GM19463 (cell line): Measurements from ENCODE around the gene RDH8.

Source experiments
- ATAC-seq: cut with Tn5 transposase; IDR thresholded peaks from one replicate; pipeline ENCODE4 v1.9.1; 2021; ENCODE audit warnings: mild to moderate bottlenecking, moderate library complexity; ENCODE audit not compliant: unreplicated experiment

RDH8 gene, protein sequence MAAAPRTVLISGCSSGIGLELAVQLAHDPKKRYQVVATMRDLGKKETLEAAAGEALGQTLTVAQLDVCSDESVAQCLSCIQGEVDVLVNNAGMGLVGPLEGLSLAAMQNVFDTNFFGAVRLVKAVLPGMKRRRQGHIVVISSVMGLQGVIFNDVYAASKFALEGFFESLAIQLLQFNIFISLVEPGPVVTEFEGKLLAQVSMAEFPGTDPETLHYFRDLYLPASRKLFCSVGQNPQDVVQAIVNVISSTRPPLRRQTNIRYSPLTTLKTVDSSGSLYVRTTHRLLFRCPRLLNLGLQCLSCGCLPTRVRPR

DNA sequence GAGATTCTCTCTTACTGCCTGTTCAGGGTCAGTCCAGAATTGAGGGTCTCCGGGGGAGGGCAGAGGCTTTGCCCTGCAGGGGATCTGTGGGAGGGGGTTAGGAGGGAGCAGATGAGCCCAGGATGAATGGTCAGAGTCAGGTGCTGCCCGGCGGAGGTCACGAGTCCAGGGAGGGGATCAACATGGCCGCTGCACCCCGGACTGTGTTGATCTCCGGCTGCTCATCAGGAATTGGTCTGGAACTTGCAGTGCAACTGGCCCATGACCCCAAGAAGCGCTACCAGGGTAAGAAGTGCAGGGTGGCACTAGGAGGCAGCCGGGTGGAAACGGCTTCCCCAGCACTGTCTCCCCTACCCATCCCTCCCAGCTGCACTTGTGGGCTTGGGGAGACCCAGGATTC, at the start of gene RDH8:
Gene RDH8, plus strand, starts transcription at position 168 of the 400 bp plus-strand sequence. Its CDS starts 15 bp downstream, at position 183.
- no peak for ATAC-seq

DNA sequence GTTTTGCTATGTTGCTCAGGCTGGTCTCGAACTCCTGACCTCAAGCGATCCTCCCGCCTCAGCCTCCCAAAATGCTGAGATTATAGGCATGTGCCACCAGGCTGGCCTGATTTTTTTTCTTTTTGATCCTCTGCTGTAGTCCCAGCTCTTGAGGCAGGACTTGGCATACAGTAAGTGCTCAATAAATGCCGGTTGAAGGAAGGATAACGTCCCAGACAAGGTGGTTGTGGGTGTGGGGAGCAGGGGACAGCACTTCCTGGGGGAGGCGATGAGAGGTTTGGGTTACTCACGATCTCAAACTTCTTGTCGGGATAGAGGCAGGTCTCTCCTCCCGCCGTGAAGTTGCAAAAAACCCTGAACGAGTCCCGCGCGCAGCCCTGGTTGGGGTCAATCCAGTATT, 47.3 kb upstream of the RDH8 start:
- ATAC-seq, result no peak

DNA sequence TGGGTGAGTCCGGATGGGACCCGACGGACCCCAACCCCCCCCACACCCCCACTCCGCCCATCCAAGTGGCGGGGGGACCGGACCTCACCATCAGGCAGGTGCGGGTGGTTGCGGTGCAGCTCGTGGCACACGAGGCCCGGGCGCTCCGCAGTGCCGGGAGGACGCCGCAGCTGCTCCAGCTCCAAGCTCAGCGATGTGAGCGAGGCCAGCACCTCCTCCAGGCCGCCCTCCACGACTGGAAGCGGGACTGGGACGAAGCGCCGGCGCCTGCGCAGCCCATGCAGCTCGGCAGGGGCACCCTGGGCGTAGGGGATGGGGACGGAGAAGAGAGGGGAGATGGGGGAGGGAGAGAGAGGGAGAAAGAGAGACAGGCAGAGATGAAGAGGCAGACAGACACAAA, 46.8 kb upstream of the RDH8 start:
- ATAC-seq, result no peak

DNA sequence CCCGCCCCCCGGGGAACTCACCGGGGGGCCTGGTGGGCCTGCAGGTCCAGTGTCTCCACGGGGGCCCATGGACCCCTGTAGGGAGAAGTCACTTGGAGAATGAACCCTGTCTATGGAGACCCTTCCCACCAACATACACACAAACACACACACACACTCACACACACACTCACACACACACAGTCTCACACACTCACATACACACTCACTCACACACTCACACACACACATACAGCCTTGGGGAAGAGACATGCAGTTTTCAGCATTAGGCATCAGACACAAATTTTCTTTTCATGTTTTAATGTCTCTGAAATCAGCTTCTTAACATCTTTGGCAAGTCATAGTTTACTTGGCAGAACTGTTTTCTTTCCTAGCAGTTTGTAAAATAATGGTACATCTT, 46.0 kb upstream of the RDH8 start:
- ATAC-seq, result no peak

DNA sequence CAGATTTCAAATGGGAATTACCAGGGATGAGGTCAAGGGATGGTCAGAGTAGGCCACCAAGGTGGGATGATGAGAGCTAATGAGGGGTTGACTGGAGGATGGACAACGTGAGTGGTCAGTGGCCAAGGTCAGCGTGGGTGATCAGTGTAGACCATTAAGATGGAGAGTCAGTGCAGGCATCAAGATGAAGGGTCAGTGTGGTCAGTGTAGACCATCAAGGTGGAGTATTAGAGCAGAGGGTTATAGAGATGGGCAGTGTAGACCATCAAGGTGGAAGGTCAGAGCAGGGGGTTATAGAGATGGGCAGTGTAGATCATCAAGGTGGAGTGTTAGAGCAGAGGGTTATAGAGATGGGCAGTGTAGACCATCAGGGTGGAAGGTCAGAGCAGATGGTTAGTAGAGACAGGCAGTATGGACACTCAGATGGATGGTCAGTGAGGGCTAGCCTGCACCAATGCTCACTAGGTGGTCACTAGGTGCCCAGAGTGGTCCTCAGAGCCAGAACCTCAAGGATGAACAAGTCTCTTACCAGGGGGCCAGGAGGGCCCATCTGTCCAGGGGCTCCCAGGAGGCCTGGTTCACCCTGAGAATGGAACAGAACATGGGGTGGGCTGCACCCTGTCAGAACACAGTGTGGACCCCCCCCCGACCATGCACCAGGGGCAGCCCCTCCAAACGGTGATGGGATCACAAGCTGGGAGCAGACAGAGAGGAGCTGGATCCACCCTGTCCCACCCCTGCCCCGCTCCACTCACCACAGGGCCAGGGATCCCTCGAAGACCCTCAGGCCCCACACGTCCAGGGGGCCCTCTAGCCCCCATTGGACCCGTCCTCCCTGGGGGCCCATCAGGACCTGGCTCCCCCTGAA, 44.2 kb upstream of the RDH8 start:
- ATAC-seq, result no peak

DNA sequence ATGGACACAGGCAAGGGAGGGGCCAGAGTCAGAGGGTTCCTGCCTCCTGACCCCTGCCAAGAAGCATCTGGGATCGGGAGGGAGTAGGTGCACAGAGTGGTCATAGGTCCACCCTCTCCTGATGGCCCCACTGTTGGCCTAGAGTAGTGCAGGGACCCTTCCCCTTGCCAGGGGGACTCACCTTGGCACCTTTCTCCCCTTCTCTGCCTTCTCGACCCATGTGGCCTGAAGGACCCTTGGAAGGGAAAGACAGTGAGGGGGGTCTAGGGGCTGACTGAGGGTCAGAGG, 43.7 kb upstream of the RDH8 start:
- no peak for ATAC-seq

DNA sequence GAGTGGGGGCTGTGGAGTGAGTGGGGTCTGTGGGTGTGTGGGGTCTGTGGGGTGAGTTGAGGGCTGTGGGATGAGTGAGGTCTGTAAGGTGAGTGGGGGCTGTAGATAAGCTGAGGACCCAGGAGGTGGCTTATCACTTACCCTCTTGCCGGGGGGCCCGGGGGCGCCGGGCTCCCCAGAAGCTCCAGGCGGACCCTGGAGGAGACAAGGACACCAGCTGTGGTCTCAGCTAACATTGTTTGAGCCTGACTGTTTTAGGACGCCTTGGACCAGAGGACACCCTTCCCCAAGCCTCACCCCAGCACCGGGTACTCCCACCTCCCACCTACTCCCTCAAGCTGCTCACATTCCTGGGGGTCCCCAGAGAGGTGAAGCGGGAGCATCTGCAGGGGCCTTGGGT, 42.8 kb upstream of the RDH8 start:
- ATAC-seq, result no peak

DNA sequence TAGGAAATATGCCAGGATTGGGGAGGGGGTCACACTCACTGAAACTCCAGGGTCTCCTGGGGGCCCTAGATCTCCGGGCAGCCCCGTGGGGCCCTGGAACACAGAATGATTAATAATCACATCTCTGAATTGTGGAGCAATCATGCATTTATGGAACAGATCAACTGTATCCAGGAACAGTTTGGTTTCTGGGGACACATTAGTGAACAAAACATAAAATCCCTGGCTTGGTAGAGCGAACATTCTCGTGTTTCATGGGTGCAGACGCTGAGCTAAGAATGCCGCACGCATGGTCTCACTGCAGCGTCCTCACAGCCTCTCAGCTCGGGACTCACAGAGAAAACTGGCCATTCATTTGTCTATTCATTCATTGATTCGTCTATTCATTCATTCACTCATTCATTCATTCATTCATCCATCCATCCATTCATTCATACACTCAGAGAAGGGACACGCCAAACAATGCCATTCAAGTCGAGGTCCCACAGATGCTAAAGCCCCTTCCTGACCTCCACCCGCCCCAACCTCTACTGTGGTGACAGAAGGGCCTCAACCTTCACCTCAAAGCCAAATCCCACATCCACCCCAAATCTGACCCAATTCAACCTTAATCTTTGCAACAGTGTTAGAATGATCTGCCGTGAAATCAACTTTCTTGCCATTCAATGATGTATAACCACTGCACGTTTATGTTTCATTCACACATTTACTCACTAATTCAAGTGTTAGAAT, 42.0 kb upstream of the RDH8 start:
- ATAC-seq, result no peak

DNA sequence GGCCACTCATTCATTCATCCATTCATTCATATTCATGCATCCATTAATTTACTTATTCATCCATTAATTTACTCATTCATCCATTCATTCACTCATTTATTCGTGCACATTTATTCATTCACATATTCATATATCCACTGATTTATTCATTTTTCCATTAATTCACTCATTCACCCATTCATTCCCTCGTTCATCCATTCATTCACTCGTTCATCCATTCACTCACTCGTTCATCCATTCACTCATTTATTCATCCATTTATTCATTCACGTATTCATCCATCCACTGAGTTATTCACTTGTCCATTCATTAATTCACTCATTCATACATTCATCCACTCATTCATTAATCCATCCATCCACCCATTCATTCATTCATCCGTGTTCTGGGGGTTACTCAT, 41.2 kb upstream of the RDH8 start:
- no peak for ATAC-seq

DNA sequence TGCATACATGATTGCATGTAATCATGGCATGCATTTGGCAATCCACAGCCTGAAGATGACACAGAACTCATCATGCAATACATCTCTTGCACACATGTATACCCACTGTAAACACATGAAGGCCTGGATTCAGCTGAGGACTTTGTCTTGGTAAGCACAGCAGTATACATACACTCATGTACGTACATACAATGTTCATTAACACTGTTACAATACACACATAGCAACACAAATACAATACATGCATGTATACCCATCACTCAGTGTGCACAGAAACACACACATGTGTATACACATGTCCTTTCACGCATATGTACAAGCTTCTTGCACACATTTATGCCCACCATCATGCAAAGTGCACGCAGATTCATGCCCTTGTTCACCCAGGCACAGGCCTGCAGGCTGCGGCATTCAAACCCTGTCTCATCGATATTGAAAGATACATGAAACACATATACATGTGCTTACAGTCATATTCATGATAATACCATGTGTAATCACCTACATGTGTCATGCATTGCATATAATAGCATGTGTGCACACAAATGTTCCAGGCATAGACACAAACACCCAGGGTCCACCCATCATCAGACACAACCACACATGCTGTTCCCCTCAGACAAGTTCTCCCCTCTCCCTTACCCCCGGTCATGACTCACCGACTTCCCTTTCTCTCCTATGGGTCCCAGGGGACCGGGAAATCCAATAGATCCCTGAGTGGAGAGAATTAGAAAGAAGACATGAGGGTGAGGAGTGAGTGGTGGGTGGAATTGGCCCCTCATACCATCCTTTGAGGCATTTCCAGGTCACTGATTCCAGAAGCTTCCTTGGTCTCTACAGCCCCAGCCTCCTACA, 31.6 kb upstream of the RDH8 start:
- no peak for ATAC-seq

DNA sequence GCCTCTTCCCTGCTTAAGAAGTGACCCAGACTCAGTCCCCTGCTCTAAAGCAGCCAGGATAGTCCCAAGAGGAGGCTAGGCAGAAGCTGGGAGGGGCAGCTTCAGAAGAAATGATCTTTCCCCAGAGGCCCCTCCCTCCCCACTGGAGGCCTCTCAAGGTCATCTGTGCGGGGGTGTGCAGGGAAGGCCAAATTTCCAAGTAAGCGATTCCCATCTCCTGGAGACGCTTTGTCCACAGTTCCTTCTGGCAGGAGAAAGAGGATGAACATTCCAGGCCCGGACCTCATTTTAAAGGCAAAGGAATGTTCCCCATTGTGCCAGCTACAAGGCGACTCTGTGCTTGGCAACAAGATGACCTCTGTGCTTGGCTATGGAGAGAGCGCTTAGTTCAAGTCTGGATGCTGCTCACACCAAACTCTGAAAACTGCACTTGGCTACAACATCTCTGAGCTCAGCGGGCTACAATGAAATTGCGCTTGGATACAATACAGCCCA, 26.4 kb upstream of the RDH8 start:
- ATAC-seq, result no peak

DNA sequence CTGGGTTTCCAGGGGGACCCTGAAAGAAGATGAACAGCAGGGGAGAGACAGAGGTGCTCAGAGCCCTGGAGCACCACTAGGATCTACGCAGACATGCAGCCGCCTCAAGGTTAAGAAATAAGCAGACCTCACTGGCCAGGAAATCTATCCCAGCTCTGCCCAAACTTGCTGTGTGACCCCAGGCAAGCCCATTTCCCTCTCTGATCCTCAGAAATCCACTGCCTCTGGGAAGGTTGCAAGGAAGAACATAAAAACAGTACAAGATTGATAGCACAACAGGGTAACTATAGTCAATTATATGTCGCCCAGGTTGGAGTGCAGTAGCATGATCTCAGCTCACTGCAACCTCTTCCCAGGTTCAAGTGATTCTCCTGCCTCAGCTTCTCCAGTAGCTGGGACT, 23.8 kb upstream of the RDH8 start:
- ATAC-seq, result no peak

DNA sequence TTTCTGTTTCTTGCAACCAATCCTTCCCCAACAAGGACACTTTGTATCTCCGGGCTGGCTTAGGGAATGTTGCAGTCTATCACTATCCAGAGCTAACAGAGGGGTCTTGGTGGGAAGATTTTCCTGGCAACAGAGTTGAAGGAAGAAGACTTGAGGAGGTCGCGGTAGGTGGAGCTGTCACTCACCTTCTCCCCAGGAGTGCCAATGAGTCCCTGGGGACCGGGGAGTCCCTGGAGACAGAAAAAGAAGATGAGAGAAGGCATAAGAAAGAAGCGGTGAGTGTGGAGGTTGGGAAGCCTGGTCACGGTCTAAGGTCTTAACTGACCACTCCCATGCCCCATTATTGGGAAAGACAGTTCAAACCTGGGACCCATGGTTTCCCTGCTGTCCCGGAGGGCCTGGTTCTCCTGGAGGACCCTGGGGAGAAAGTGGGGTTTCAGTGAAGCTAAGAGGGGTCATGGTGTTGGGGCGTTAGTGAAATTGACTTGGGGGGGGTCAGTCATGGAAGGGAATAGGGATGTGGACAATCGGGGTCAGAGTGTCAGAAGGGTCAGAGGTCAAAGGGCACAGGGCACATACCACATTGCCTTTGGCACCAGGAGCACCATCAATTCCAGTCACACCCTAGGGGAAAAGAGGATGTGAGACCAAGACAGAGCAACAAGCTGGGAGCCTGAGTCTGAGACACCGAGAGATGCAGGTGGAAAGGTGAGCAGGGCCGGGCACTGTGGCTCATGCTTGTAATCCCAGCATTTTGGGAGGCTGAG, 21.7 kb upstream of the RDH8 start:
- ATAC-seq, result no peak

DNA sequence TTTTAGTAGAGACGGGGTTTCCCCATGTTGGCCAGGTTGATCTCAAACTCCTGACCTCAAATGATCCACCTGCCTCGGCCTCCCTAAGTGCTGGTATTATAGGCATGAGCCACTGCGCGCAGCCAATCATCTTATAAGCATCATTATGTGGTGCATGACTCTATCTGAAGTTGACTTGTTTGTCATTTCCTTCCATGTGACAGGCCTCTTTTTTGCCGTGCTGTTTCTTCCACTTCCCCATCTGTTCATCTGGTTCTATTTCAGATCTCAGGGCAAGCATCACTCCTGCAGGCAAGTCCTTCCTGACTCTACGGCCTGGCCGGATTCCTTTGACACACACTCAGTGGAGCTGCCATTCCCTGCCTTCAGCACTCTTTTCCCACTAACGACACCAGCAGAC, 18.2 kb upstream of the RDH8 start:
- ATAC-seq, result no peak

DNA sequence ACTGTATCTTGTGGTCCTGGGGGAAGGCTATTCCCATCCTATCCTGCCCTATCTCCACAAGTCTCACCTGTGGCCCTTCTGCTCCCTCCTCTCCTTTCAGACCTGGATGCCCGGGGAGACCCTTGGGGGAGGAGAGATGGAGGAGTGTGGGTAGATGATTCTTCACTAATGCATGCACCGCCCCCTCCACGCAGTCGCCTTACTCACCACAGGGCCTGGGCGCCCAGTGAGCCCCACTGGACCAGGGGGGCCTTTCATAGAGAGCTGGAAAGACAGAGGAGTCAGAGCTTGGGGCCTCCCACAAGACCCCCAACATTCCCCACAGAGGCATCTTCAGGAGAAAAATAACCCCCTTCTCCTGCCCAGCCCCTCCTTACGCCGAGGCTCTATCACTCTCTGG, 17.3 kb upstream of the RDH8 start:
- no peak for ATAC-seq

DNA sequence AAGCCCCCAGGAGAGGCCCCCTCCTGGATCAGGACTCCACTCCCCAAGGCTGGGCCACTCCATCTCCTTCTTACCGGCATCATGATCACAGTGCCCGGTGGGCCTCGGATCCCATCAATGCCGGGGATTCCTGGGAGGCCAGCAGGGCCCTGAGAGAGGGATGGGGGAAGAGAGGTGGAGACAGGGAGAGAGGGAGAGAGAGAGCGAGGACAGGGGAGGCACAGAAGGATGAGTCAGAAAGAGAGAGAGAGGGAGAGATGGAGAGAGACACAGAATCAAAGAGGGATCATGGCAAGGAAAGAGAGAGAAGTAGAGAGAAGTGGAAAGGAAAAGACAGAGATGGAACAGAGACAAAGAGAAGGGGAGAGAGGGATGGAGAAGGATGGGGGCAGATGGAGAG, 16.7 kb upstream of the RDH8 start:
- no peak for ATAC-seq

DNA sequence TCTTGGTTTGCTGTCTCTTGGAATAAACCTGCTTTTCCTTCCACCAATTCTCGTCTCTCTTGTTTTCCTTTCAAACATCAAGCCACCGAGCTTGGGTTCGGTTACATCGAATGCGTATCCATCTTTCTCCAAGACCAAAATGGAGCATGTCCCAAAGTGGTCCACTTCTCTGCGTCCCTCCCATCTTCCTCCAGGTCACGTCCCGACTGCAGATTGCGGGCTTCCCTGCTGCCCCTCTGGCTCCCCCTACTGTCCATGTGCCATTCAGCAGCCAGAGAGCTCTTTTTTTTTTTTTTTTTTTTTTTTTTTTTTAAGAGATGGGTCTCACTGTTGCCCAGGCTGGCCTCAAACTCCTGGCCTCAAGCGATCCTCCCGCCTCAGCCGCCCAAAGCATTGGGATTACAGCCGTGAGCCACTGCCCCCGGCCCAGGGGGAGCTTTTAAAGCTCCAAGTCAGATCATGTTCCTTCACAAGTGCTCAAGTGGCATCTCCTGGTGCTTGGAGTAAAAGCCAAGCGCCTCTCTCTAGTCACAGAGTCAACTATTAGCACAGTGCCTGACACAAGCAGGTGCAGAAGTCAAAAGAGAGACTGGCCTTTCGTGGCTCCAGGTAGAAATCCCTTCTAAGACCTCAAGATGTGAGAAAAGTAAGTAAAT, 13.0 kb upstream of the RDH8 start:
- no peak for ATAC-seq

DNA sequence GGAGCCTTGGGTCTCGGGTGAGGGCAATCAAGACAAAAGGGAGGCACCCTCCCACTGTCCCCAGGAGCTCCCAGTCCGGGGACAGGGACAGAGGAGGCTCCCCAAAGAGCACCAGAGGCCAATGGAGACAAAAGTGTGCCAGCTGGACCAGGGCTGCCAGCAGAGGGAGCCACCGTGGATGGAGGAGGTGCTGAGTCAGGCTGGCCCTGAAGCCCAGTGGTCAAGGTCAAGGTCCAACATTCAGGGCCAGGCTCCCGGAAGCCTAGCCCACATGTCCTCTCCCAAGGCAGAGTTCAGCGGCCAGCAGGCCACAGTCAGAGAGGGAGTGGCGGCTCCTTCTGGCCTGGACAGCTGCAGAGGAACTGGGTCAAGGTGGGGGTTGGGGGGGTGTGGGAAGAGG, 11.4 kb upstream of the RDH8 start:
- no peak for ATAC-seq

DNA sequence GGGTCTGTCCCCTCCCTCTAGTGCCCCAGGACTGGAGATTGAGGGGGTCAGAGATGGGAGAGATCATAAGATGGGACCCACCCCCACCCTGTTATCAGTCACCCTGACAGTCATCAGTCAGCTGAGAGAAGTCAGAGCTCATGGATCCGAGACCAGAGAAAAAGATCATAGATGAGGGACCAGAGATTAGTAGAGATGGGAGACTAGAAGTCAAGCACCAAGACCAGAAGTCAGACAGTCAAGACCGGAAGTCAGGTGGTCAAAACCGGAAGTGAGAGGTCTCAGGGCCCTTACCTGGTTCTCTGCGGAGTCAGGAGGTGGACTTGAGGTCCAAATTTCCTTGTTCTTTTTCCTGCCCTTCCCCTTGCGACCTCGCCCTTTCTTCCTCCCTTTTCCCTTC, 10.0 kb upstream of the RDH8 start:
- ATAC-seq, result no peak

DNA sequence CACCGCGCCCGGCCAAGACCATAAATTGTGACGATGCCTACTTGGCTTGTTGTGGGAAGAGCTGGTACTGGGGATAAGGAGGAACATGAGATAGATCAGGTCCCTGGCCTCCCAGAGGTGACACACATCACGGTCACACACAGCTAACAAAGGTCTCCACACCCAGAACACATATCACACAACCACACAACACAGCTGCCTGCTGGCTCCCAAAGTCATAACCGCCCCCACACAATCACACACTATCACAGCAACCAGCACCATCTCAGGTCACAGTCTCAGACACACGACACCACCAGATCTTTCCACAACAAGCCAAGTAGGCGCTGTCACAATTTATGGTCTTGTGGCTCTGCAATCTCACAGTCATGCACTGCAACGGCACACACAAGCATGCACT, 8.7 kb upstream of the RDH8 start:
- ATAC-seq, result no peak
